Nephron progenitor cell (in vitro differentiated cells): ENCODE results near the gene ZSCAN12.

Experiments
- DNase-seq: peaks from one replicate; pipeline ENCODE4 v3.0.0; 2021
- H3K27ac Mint-ChIP-seq: 2 replicates; pipeline ENCODE4 v1.8.0; 2021; ENCODE audit warnings: mild to moderate bottlenecking, moderate library complexity, mixed read lengths
- H3K27me3 Mint-ChIP-seq: 2 replicates; pipeline ENCODE4 v1.8.0; 2021; ENCODE audit warnings: mild to moderate bottlenecking, low read depth, mixed read lengths; ENCODE audit not compliant: poor library complexity
- H3K36me3 Mint-ChIP-seq: 2 replicates; pipeline ENCODE4 v1.8.0; 2021; ENCODE audit warnings: low read depth, mixed read lengths
- H3K4me1 Mint-ChIP-seq: 2 replicates; pipeline ENCODE4 v1.8.0; 2021; ENCODE audit warnings: mixed read lengths
- H3K4me3 Mint-ChIP-seq: 2 replicates; pipeline ENCODE4 v1.8.0; 2021; ENCODE audit warnings: mild to moderate bottlenecking, moderate library complexity, mixed read lengths
- H3K9me3 Mint-ChIP-seq: 2 replicates; pipeline ENCODE4 v1.8.0; 2021; ENCODE audit warnings: mild to moderate bottlenecking, moderate library complexity, mixed read lengths
- CTCF ChIP-seq: fragments of 200-600 bp; sonication (generic); IDR thresholded peaks from 2 replicates; pipeline ENCODE4 v1.5.0; 2021; ENCODE audit warnings: antibody characterized with exemption

Gene ZSCAN12

GRCh38 chr6:28353981-28354676, 45.4 kb downstream of the ZSCAN12 start:
- no peak overlapping the region for H3K27ac Mint-ChIP-seq
- H3K4me1 Mint-ChIP-seq: peaks cover 44% of the 10 kb centered on the region
- H3K36me3 Mint-ChIP-seq: peaks cover 36% of the 10 kb centered on the region
- no peak overlapping the region for H3K4me3 Mint-ChIP-seq
- TF ChIP-seq CTCF: no peak
- H3K9me3 Mint-ChIP-seq: peaks cover 24% of the 10 kb centered on the region
- DNase-seq: no peak
- H3K27me3 Mint-ChIP-seq: no peaks in the 10 kb centered on the region

GRCh38 chr6:28353356-28353755, 46.2 kb downstream of the ZSCAN12 start:
- peaks cover 44% of the 10 kb centered on the region for H3K4me1 Mint-ChIP-seq
- H3K9me3 Mint-ChIP-seq: peaks cover 24% of the 10 kb centered on the region
- H3K4me3 Mint-ChIP-seq: no peak overlapping the region
- peaks cover 3% of the 10 kb centered on the region for H3K27me3 Mint-ChIP-seq
- H3K27ac Mint-ChIP-seq: no peak overlapping the region
- H3K36me3 Mint-ChIP-seq: peaks cover 36% of the 10 kb centered on the region
- no peak for DNase-seq
- no peak for TF ChIP-seq CTCF

- H3K4me3 Mint-ChIP-seq: peak overlapping the region; percentile 97
- DNase-seq: no peak
- peaks cover 30% of the 10 kb centered on the region for H3K36me3 Mint-ChIP-seq
- H3K4me1 Mint-ChIP-seq: peaks cover 44% of the 10 kb centered on the region
- H3K9me3 Mint-ChIP-seq: peaks cover 24% of the 10 kb centered on the region
- no peak overlapping the region for H3K27ac Mint-ChIP-seq
- TF ChIP-seq CTCF: no peak
- H3K27me3 Mint-ChIP-seq: peaks cover 21% of the 10 kb centered on the region
Observed at GRCh38 chr6:28351493-28351925, 48.0 kb downstream of the ZSCAN12 start.

GRCh38 chr6:28351087-28351486, 48.5 kb downstream of the ZSCAN12 start:
- H3K4me3 Mint-ChIP-seq: peak overlapping the region; percentile 97

GRCh38 chr6:28349892-28350737, 49.4 kb downstream of the ZSCAN12 start, which contains the start of gene ZKSCAN3:
TSS of gene ZKSCAN3 (plus strand) at chr6:28349947. CDS start at chr6:28359587, 9,640 bp downstream.
- peak within 1 kb of the TSS; percentile 97 for H3K4me3 Mint-ChIP-seq
- peak within 1 kb of the TSS; percentile 91 for H3K27ac Mint-ChIP-seq
- peak; percentile 79 for DNase-seq
- peaks cover 24% of the 10 kb centered on the region for H3K9me3 Mint-ChIP-seq
- H3K36me3 Mint-ChIP-seq: peaks cover 30% of the 10 kb centered on the region
- peaks cover 35% of the 10 kb centered on the region for H3K27me3 Mint-ChIP-seq
- no peak for TF ChIP-seq CTCF
- peaks cover 32% of the 10 kb centered on the region for H3K4me1 Mint-ChIP-seq

More at GRCh38 chr6:28351087-28351486, 48.5 kb downstream of the ZSCAN12 start:
- Mint-ChIP-seq H3K27me3 (peaks cover 26% of the 10 kb centered on the region), H3K9me3 (peaks cover 24% of the 10 kb centered on the region), H3K36me3 (peaks cover 30% of the 10 kb centered on the region), H3K4me1 (peaks cover 41% of the 10 kb centered on the region), H3K27ac (no peak overlapping the region)
- no peak for DNase-seq
- no peak for TF ChIP-seq CTCF
